Ovary (tissue), 9 donors: Measurements from ENCODE around the gene GRK3. TPM values are rescaled to one million over a fixed set of nuclear protein-coding genes. Genes with fewer than 3 reads are reported as not detected.

Source experiments
- DNase-seq, 5 donors: peaks; one replicate each; pipeline ENCODE4 v3.0.0-alpha.2; 2019 to 2020
- H3K27ac ChIP-seq, 2 donors: fragments of 200-600 bp; one replicate each; pipeline versions ENCODE4 v1.5.1 to v1.8.0; 2019 to 2022
- H3K27me3 ChIP-seq: fragments of 200-600 bp; one replicate; pipeline ENCODE4 v1.8.0; 2022
- H3K36me3 ChIP-seq: fragments of 200-600 bp; sonication (generic); one replicate; pipeline ENCODE4 v1.5.1; 2019
- H3K4me1 ChIP-seq: one replicate; pipeline ENCODE4 v1.8.1; 2013; ENCODE audit warnings: mild to moderate bottlenecking, moderate library complexity; ENCODE audit not compliant: insufficient read depth
- H3K4me3 ChIP-seq: fragments of 200-600 bp; sonication (generic); one replicate; pipeline ENCODE4 v1.5.1; 2017
- H3K9me3 ChIP-seq, 2 donors: fragments of 200-600 bp in 1 of 2; sonication (generic) in 1 of 2; one replicate each; pipeline versions ENCODE4 v1.5.1 to v1.8.1; 2013 to 2019; ENCODE audit warnings: mild to moderate bottlenecking in 1 of 2, moderate library complexity in 1 of 2
- CTCF ChIP-seq, 3 donors: fragments of 450-650 bp in 2 of 3; fragments of 200-600 bp in 1 of 3; IDR thresholded peaks; one replicate each; pipeline versions ENCODE4 v1.5.1 to v1.8.0; 2016 to 2022; ENCODE audit warnings: antibody characterized with exemption in 3 of 3, mild to moderate bottlenecking in 1 of 3
- EP300 ChIP-seq: sonication (generic); formaldehyde crosslinking; IDR thresholded peaks from one replicate; pipeline ENCODE4 v1.6.1; 2017; ENCODE audit warnings: antibody characterized with exemption
- POLR2A ChIP-seq: fragments of 450-650 bp; IDR thresholded peaks from one replicate; pipeline ENCODE4 v1.6.1; 2017; ENCODE audit warnings: antibody characterized with exemption, mild to moderate bottlenecking, moderate library complexity
- WGBS, 3 donors: extraction: QIAGEN DNeasy Blood & Tissue Kit in 1 of 3; methylation state at CpG; one replicate each; pipeline versions ENCODE4 v1.1.5 to v1.1.7; 2013 to 2017; 5-methylcytosine and 5-hydroxymethylcytosine counted together
- intact Hi-C, 4 donors: fragments of 100-400 bp; cut with DNase I; formaldehyde crosslinking; loops; one replicate each; pipeline versions ENCODE4 v1.11.0 to v1.15.1; 2022 to 2023
- polyA plus RNA-seq, 2 donors: library from polyadenylated mRNA; stranded (reverse); fragments of 200-250 nt in 1 of 2; fragments of 350-450 nt in 1 of 2; fragmentation: Illumina TruSeq in 1 of 2; extraction: RNeasy Lipid Tissue Mini Kit (QIAGEN cat#74804) in 1 of 2; gene quantifications; one replicate each; pipeline ENCODE4 v1.2.3, GENCODE V29; 2013 to 2014
- total RNA-seq, 7 donors: library from RNA; depleted of rRNA in 2 of 7; stranded (reverse); fragments of >200 nt in 2 of 7; fragmentation: NEBNext Ultra II Directional in 3 of 7; extraction: Animal tissue kit (Norgen Biotek cat#: 25700) in 3 of 7; gene quantifications; one replicate each; pipeline versions ENCODE4 v1.1.0 to v1.2.4, GENCODE V29; 2016 to 2023
- donor health status: DM: no; HTN: no; CAD: no; lungs with moderate emphysema.
- donor health status: DM: no; HTN: no; CAD: no.
- donor health status: Bipolar disorder and iron deficiency.
- donor health status: DM: yes; HTN: yes; CAD: no.
- donor health status: DM: no; HTN: no; CAD: no.
- donor health status: DM: yes; HTN: yes; CAD: no.

Gene GRK3
- total and polyA plus RNA-seq, 9 donors, result 1.0 to 14.8 (median 9.4) TPM

- H3K4me1 ChIP-seq, result no peaks in the 10 kb centered on the region
- intact Hi-C loops, result no loop called here
- no peak overlapping the region for H3K4me3 ChIP-seq
- no peaks in the 10 kb centered on the region for H3K27me3 ChIP-seq
- no peaks in the 10 kb centered on the region for H3K36me3 ChIP-seq
- WGBS, 3 donors, result 44 to 60% (median 52%) methylated on average over 5 of the region's 5 CpGs
- no peak for DNase-seq
- no peaks in the 10 kb centered on the region for H3K9me3 ChIP-seq
- TF ChIP-seq CTCF (IDR thresholded peaks at IDR 0.05), result no peak
- TF ChIP-seq EP300, result no peak
- TF ChIP-seq POLR2A, result no peak
- H3K27ac ChIP-seq, result no peak overlapping the region
Observed at GRCh38 chr22:25759825-25760231, 195.4 kb downstream of the GRK3 start.

- no peaks in the 10 kb centered on the region for H3K27me3 ChIP-seq
- intact Hi-C loops, result no loop called here
Observed at GRCh38 chr22:25760294-25760693, 195.8 kb downstream of the GRK3 start.

DNA sequence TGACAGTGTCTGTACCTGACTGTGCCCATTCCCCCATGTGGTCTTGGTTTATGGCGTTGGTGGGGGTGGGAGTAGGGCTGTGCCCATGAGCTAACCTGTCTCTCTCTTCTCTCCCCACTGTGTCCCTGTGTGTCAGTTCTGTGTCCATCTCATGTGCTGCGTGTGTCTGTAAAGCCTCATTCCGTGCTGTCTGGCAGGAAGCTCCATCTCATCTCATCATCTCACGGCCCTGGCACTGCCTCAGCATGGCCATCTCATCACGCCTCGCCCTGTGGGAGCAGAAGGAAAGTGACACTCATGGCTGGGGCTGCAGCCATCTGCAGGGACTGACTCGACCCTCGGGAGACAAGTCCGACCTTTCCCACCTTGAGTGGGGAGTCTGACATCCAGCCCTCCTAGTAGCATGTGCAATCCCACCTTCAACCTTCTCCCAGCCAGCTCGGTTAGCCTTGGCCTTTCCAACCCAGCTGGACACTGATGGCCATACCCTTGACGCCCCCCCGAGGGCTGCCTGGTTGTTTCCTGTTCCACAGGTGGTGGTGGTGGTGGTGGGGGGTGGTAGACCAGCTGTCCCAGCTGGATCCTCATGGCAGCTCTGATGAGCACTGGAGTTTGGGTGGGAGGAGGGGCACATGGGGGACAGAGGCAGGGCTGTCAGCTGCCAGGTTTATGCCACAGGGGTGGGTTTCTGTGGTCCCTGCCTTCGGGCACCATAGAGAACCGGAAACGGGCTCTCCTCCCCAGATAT lies 196.5 kb downstream of the GRK3 start:
- Histone ChIP-seq H3K4me3 (no peak overlapping the region), H3K27me3 (no peaks in the 10 kb centered on the region), H3K4me1 (no peaks in the 10 kb centered on the region), H3K27ac (no peak overlapping the region), H3K36me3 (no peaks in the 10 kb centered on the region), H3K9me3 (peaks cover 0 to 4% of the 10 kb centered on the region in 2 donors)
- no peak for DNase-seq
- intact Hi-C loops, result no loop called here
- WGBS, 3 donors, result 72 to 77% (median 73%) methylated on average over 14 to 15 of the region's 15 CpGs
- TF ChIP-seq POLR2A (no peak), CTCF (IDR thresholded peaks at IDR 0.05) (no peak), EP300 (no peak)

More at GRCh38 chr22:25760294-25760693, 195.8 kb downstream of the GRK3 start:
- H3K4me1 ChIP-seq, result no peaks in the 10 kb centered on the region
- no peaks in the 10 kb centered on the region for H3K9me3 ChIP-seq
- no peak overlapping the region for H3K27ac ChIP-seq
- no peak overlapping the region for H3K4me3 ChIP-seq
- DNase-seq, result no peak
- no peaks in the 10 kb centered on the region for H3K36me3 ChIP-seq
- TF ChIP-seq CTCF (IDR thresholded peaks at IDR 0.05), result no peak
- no peak for TF ChIP-seq EP300
- TF ChIP-seq POLR2A, result no peak
- WGBS, 3 donors, result 56 to 65% (median 57%) methylated on average over 2 of the region's 2 CpGs

- H3K9me3 ChIP-seq, result peaks cover 0 to 7% of the 10 kb centered on the region in 2 donors
- H3K27me3 ChIP-seq, result no peaks in the 10 kb centered on the region
- H3K4me1 ChIP-seq, result no peaks in the 10 kb centered on the region
- H3K4me3 ChIP-seq, result no peak overlapping the region
- no peak for DNase-seq
- H3K27ac ChIP-seq, result no peak overlapping the region
- no peaks in the 10 kb centered on the region for H3K36me3 ChIP-seq
- intact Hi-C loops, result no loop called here
- TF ChIP-seq EP300 (no peak), CTCF (IDR thresholded peaks at IDR 0.05) (no peak), POLR2A (no peak)
- WGBS, 3 donors, result 55 to 75% (median 59%) methylated on average over 5 of the region's 5 CpGs
Observed at GRCh38 chr22:25762147-25762546, 197.7 kb downstream of the GRK3 start.
